K562 (cell line): ENCODE results near the gene CNTRL. TPM values are rescaled to one million over a fixed set of nuclear protein-coding genes. Genes with fewer than 3 reads are reported as not detected.

Experiments used
- BDP1 ChIP-seq: IDR thresholded peaks from 3 replicates; pipeline ENCODE4 v1.6.1; 2011; ENCODE audit not compliant: insufficient read length, insufficient read depth
- CBFA2T2 ChIP-seq: fragments of 450-650 bp; conservative IDR thresholded peaks from 2 replicates; pipeline ENCODE4 v1.6.1; 2017; ENCODE audit warnings: mild to moderate bottlenecking
- CEBPB ChIP-seq: fragments of 450-650 bp; IDR thresholded peaks from 2 replicates; pipeline ENCODE4 v1.6.1; 2016; ENCODE audit warnings: missing genetic modification characterization, missing compliant biosample characterization
- COPS2 ChIP-seq: fragments of 450-650 bp; conservative IDR thresholded peaks from 2 replicates; pipeline ENCODE4 v1.6.1; 2016; ENCODE audit warnings: mild to moderate bottlenecking, moderate library complexity
- DACH1 ChIP-seq: fragments of 450-650 bp; IDR thresholded peaks from 2 replicates; pipeline ENCODE4 v1.6.1; 2018; ENCODE audit not compliant: partially characterized antibody
- E2F8 ChIP-seq: fragments of 450-650 bp; IDR thresholded peaks from 2 replicates; pipeline ENCODE4 v1.7.1; 2018; ENCODE audit warnings: mild to moderate bottlenecking, low read depth; ENCODE audit not compliant: partially characterized antibody
- ELK3 ChIP-seq: fragments of 450-650 bp; formaldehyde crosslinking; IDR thresholded peaks from 2 replicates; pipeline ENCODE4 v1.4.0; 2020; ENCODE audit warnings: mild to moderate bottlenecking
- EWSR1 ChIP-seq: fragments of 450-650 bp; IDR thresholded peaks from 2 replicates; pipeline ENCODE4 v1.6.1; 2018; ENCODE audit warnings: borderline replicate concordance, mild to moderate bottlenecking, low read depth, moderate library complexity; ENCODE audit not compliant: partially characterized antibody
- FOXJ2 ChIP-seq: fragments of 200-800 bp; sonication (Bioruptor generic); IDR thresholded peaks from 2 replicates; pipeline ENCODE4 v1.6.1; 2016; ENCODE audit warnings: missing genetic modification characterization, missing compliant biosample characterization
- MBD2 ChIP-seq: sonication (generic); IDR thresholded peaks from 2 replicates; pipeline ENCODE4 v1.6.1; 2016; ENCODE audit warnings: low read depth, borderline replicate concordance
- MTA1 ChIP-seq: fragments of 450-650 bp; IDR thresholded peaks from 2 replicates; pipeline ENCODE4 v1.6.1; 2017; ENCODE audit warnings: borderline replicate concordance
- MYC ChIP-seq, 2 experiments: fragments of 250-450 bp in 1 of 2; sonication (Bioruptor Pico) in 1 of 2; IDR thresholded peaks; 2 replicates each; pipeline versions ENCODE4 v1.5.1 to v1.6.1; 2012 to 2021; ENCODE audit warnings: low read depth in 2 of 2, borderline replicate concordance in 1 of 2, improper control_type of control experiment in 1 of 2, low read length in 1 of 2, mild to moderate bottlenecking in 1 of 2, moderate library complexity in 1 of 2
- NFRKB ChIP-seq: fragments of 450-650 bp; IDR thresholded peaks from 2 replicates; pipeline ENCODE4 v1.6.1; 2016; ENCODE audit warnings: low read depth
- PTTG1 ChIP-seq: fragments of 450-650 bp; IDR thresholded peaks from 2 replicates; pipeline ENCODE4 v1.6.1; 2016; ENCODE audit warnings: low read depth, mild to moderate bottlenecking, missing genetic modification characterization, missing compliant biosample characterization
- RFX7 ChIP-seq: fragments of 250-450 bp; sonication (Bioruptor Pico); IDR thresholded peaks from 2 replicates; pipeline ENCODE4 v1.5.1; 2021; ENCODE audit warnings: mild to moderate bottlenecking
- SP2 ChIP-seq: IDR thresholded peaks from 2 replicates; pipeline ENCODE4 v1.6.1; 2011; ENCODE audit warnings: mild to moderate bottlenecking, low read depth, low read length, moderate library complexity; ENCODE audit not compliant: poor library complexity, severe bottlenecking; ENCODE audit errors: extremely low read depth
- ZBTB9 ChIP-seq: fragments of 450-650 bp; formaldehyde crosslinking; IDR thresholded peaks from 2 replicates; pipeline ENCODE4 v1.4.0; 2020; ENCODE audit warnings: mild to moderate bottlenecking, moderate library complexity
- ZFP36 ChIP-seq: fragments of 150-350 bp; IDR thresholded peaks from 2 replicates; pipeline ENCODE4 v1.6.1; 2018; ENCODE audit warnings: low read length, low read depth; ENCODE audit not compliant: partially characterized antibody
- ZNF124 ChIP-seq: sonication (generic); formaldehyde crosslinking; IDR thresholded peaks from 2 replicates; pipeline ENCODE4 v1.8.1; 2022; ENCODE audit warnings: missing genetic modification reagents
- ZNF146 ChIP-seq: IDR thresholded peaks from one replicate; pipeline ENCODE4 v1.6.1; 2018; ENCODE audit warnings: missing compliant biosample characterization; ENCODE audit not compliant: unreplicated experiment
- ZNF23 ChIP-seq: fragments of 250-450 bp; sonication (Bioruptor Pico); IDR thresholded peaks from 2 replicates; pipeline ENCODE4 v1.4.0; 2020; ENCODE audit warnings: mild to moderate bottlenecking
- ZNF408 ChIP-seq: fragments of 250-450 bp; sonication (Bioruptor Pico); IDR thresholded peaks from 2 replicates; pipeline ENCODE4 v1.4.0; 2020; ENCODE audit warnings: low read depth, mild to moderate bottlenecking, moderate library complexity
- ZNF507 ChIP-seq: conservative IDR thresholded peaks from 2 replicates; pipeline ENCODE4 v1.6.1; 2017; ENCODE audit warnings: missing genetic modification characterization, missing compliant biosample characterization
- ZNF76 ChIP-seq: fragments of 250-450 bp; sonication (Bioruptor Pico); IDR thresholded peaks from 2 replicates; pipeline ENCODE4 v1.4.0; 2020; ENCODE audit warnings: mild to moderate bottlenecking, moderate library complexity, borderline replicate concordance
- ZNF778 ChIP-seq: fragments of 450-650 bp; formaldehyde crosslinking; IDR thresholded peaks from 2 replicates; pipeline ENCODE4 v1.4.0; 2020; ENCODE audit warnings: mild to moderate bottlenecking, moderate library complexity
- polyA plus RNA-seq, 8 experiments: library from polyadenylated mRNA; depleted of rRNA in 4 of 8; stranded (reverse) in 5 of 8; unstranded in 3 of 8; fragments of >200 nt; fragmentation: Nextera tagmentation in 2 of 8; fragmentation: Illumina TruSeq in 1 of 8; extraction: Ambion mirVana in 2 of 8; extraction: Trizol in 1 of 8; gene quantifications; 2 replicates each; pipeline versions ENCODE4 v1.2.1 to v1.2.3, GENCODE V29; 2011 to 2014; ENCODE audit warnings: inconsistent platforms in 1 of 8, missing spikeins in 1 of 8
- total RNA-seq, 7 experiments: library from RNA; depleted of rRNA in 6 of 7; stranded (reverse); fragments of >200 nt in 6 of 7; fragmentation: Illumina TruSeq in 2 of 7; extraction: Trizol in 2 of 7; gene quantifications; 2 replicates each; pipeline versions ENCODE4 v1.2.1 to v1.2.3, GENCODE V29; 2011 to 2021; ENCODE audit warnings: low replicate concordance in 1 of 7

Gene CNTRL
- total and polyA plus RNA-seq, 9 of the 15 experiments (the other 6 are each of a cell fraction or from before 2014, with no cell fraction given), result 9.2 to 28.9 (median 20.5) TPM

GRCh38 chr9:121154782-121155181 is 80.0 kb downstream of the CNTRL start (continued):
- TF ChIP-seq ZNF507 (tag) (no peak), MBD2 (peak; percentile 43; the same call in 1 of the 2 replicates), NFRKB (no peak), ZNF76 (CRISPR knock-in tag) (no peak), ZNF408 (CRISPR knock-in tag) (no peak), FOXJ2 (tag) (no peak), ZNF124 (CRISPR knock-in tag) (no peak), E2F8 (peak; percentile 41), ZNF146 (no peak), ZFP36 (no peak), CBFA2T2 (peak; percentile 93), BDP1 (no peak), COPS2 (no peak), CEBPB (tag) (no peak), DACH1 (peak; percentile 66), ZNF23 (CRISPR knock-in tag) (no peak), MTA1 (peak; percentile 72; the same call in 1 of the 2 replicates), SP2 (no peak), ZNF778 (CRISPR knock-in tag) (no peak), ZBTB9 (CRISPR knock-in tag) (no peak), MYC (IDR thresholded peaks at IDR 0.05; ENCODE audit: low read depth, low read length) (no peak), MYC (CRISPR knock-in tag; IDR thresholded peaks at IDR 0.05; ENCODE audit: borderline replicate concordance, low read depth) (no peak), EWSR1 (no peak), PTTG1 (tag) (no peak), RFX7 (CRISPR knock-in tag) (no peak), ELK3 (CRISPR knock-in tag) (no peak)
